GM12892 (cell line): ENCODE data around the gene PCSK6.

ENCODE experiments used
- POLR2A ChIP-seq: IDR thresholded peaks from 2 replicates; pipeline ENCODE4 v1.6.1; 2011; ENCODE audit warnings: low read depth, low read length, control low read depth
- POLR2AphosphoS5 ChIP-seq: IDR thresholded peaks from 2 replicates; pipeline ENCODE4 v1.6.1; 2011; ENCODE audit warnings: low read depth, low read length, control low read depth

GRCh38 chr15:101348015-101348414 is 141.5 kb downstream of the PCSK6 start:
- TF ChIP-seq POLR2A (no peak), POLR2AphosphoS5 (no peak)
